SU-DHL-6 (cell line): ENCODE results near the gene SPDEF.

Experiments
- H2AFZ ChIP-seq: fragments of 200-600 bp; sonication (generic); 2 replicates; pipeline ENCODE4 v1.6.1; 2014; ENCODE audit warnings: low read depth, mild to moderate bottlenecking, moderate library complexity, mixed read lengths, antibody characterized with exemption, low read length; ENCODE audit not compliant: severe bottlenecking
- H3F3A ChIP-seq: fragments of 200-600 bp; shearing (Covaris generic); 2 replicates; pipeline ENCODE4 v1.6.0; 2016; ENCODE audit warnings: antibody characterized with exemption, mild to moderate bottlenecking; ENCODE audit not compliant: insufficient read depth
- H3K27ac ChIP-seq: fragments of 200-600 bp; sonication (generic); 2 replicates; pipeline ENCODE4 v1.5.1; 2016; ENCODE audit warnings: low read depth, mild to moderate bottlenecking, low read length, moderate library complexity, mixed read lengths
- H3K27me3 ChIP-seq: fragments of 200-600 bp; sonication (generic), shearing (Covaris generic); 2 replicates; pipeline ENCODE4 v1.6.0; 2014; ENCODE audit warnings: mild to moderate bottlenecking, low read length
- H3K36me3 ChIP-seq: fragments of 200-600 bp; sonication (generic); 2 replicates; pipeline ENCODE4 v1.6.1; 2014; ENCODE audit warnings: mild to moderate bottlenecking, low read length, mixed read lengths
- H3K4me2 ChIP-seq: fragments of 300-600, 200-600 bp; shearing (Covaris generic), sonication (generic); 2 replicates; pipeline ENCODE4 v1.6.0; 2014; ENCODE audit warnings: low read length, low read depth, mild to moderate bottlenecking; ENCODE audit not compliant: poor library complexity, severe bottlenecking
- H3K4me3 ChIP-seq: fragments of 200-600 bp; sonication (generic); 2 replicates; pipeline ENCODE4 v1.5.1; 2014; ENCODE audit warnings: antibody characterized with exemption, low read length, mild to moderate bottlenecking, mixed read lengths; ENCODE audit not compliant: insufficient read depth, poor library complexity, severe bottlenecking
- H3K79me2 ChIP-seq: fragments of 200-600 bp; sonication (generic); 2 replicates; pipeline ENCODE4 v1.6.1; 2014; ENCODE audit warnings: mild to moderate bottlenecking, low read length, moderate library complexity; ENCODE audit not compliant: insufficient read depth
- H3K9ac ChIP-seq: fragments of 200-600 bp; sonication (generic); 2 replicates; pipeline ENCODE4 v1.7.0; 2014; ENCODE audit warnings: mild to moderate bottlenecking, low read length
- H3K9me2 ChIP-seq: fragments of 200-600 bp; sonication (generic); replicated peaks from 2 replicates; pipeline ENCODE4 v1.6.1; 2014; ENCODE audit warnings: low read length; ENCODE audit not compliant: insufficient read depth
- H3K9me3 ChIP-seq: fragments of 200-600 bp; sonication (generic); 2 replicates; pipeline ENCODE4 v1.6.1; 2014; ENCODE audit warnings: low read length, mixed read lengths; ENCODE audit not compliant: insufficient read depth
- H4K20me1 ChIP-seq: fragments of 200-600 bp; sonication (generic); 2 replicates; pipeline ENCODE4 v1.6.1; 2014; ENCODE audit warnings: low read depth, mild to moderate bottlenecking, antibody characterized with exemption, low read length, moderate library complexity, mixed read lengths
- EZH2phosphoT487 ChIP-seq: fragments of 200-600 bp; sonication (generic), shearing (Covaris generic); conservative IDR thresholded peaks from 2 replicates; pipeline ENCODE4 v1.6.1; 2018; ENCODE audit warnings: mild to moderate bottlenecking, antibody characterized with exemption, low read length, moderate library complexity, mixed read lengths
- TF ChIP-seq, protein P1 (sequence below): fragments of 200-600 bp; sonication (generic); IDR thresholded peaks from one replicate; pipeline ENCODE4 v1.5.1; 2017; ENCODE audit warnings: antibody characterized with exemption, mild to moderate bottlenecking, low read length, moderate library complexity; ENCODE audit not compliant: insufficient read depth, poor library complexity, severe bottlenecking

SPDEF gene

DNA sequence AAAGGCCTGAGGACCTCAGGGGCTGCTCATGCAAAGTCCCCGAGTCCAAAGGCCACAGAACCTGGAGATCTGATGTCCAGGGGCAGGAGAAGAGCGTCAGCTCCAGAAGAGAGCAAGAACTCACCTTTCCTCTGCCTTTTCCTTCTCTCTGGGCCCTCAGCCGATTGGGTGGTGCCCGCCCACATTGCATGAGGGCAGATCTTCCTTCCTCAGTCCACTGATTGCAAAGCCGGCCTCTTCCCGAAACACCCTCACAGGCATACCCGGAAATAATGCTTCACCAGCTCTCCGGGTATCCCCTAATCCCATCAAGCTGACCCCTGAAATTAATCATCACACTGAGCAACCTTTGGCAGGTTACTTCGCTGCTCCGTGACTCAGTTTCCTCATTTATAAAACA, 33.4 kb downstream of the SPDEF start:
- Histone ChIP-seq H3K4me2 (no peak overlapping the region), H2AFZ (no peak overlapping the region), H3K27me3 (no peaks in the 10 kb centered on the region), H3K27ac (no peak overlapping the region), H4K20me1 (no peaks in the 10 kb centered on the region), H3K4me3 (no peak overlapping the region), H3F3A (no peaks in the 10 kb centered on the region), H3K9ac (no peak overlapping the region), H3K9me3 (no peaks in the 10 kb centered on the region), H3K79me2 (no peaks in the 10 kb centered on the region), H3K36me3 (no peaks in the 10 kb centered on the region), H3K9me2 (no peaks in the 10 kb centered on the region)
- no peak for TF ChIP-seq EZH2phosphoT487
- TF ChIP-seq, protein P1, sequence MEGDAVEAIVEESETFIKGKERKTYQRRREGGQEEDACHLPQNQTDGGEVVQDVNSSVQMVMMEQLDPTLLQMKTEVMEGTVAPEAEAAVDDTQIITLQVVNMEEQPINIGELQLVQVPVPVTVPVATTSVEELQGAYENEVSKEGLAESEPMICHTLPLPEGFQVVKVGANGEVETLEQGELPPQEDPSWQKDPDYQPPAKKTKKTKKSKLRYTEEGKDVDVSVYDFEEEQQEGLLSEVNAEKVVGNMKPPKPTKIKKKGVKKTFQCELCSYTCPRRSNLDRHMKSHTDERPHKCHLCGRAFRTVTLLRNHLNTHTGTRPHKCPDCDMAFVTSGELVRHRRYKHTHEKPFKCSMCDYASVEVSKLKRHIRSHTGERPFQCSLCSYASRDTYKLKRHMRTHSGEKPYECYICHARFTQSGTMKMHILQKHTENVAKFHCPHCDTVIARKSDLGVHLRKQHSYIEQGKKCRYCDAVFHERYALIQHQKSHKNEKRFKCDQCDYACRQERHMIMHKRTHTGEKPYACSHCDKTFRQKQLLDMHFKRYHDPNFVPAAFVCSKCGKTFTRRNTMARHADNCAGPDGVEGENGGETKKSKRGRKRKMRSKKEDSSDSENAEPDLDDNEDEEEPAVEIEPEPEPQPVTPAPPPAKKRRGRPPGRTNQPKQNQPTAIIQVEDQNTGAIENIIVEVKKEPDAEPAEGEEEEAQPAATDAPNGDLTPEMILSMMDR = no peak

DNA sequence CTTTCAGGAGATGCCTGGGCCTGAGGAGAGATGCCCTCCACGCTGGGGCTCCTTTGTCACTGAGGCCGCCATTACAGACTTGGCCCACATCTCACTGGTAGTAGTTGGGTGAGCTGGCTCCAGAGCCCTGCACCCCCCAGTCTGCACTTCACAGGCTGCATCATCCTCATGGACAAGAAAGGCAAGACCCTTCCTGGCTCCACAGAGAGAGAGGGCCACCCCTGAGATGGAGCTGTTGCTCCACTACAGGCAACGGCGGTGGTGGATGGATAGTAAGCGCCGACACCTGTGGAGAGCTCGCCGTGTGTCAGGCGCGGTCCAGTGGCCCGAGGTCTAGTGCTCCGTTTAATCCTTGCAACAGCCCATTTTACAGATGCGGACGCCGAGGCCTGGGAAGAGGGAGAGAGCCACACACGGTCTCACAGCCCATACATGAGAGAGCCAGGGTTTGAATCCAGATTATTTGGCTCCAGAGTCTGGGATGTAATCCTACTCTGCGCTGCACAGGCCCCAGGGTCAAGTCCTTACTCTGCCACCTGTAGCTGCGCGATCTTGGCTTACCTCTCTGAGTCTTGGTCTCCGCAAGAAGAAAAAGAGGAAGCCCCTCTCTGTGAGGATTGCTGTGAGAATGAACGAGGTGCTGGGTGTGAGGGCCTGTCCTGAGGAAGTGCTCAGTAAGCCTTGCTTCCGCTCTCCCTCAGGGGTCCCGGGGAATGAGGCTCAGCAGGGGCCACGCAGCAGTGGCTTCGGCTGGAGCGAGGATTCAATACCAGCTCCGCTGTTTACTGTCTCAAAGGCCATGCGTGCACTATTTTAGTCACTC, 34.5 kb downstream of the SPDEF start:
- H3K27me3 ChIP-seq = no peaks in the 10 kb centered on the region
- no peak overlapping the region for H3K4me2 ChIP-seq
- H4K20me1 ChIP-seq = no peaks in the 10 kb centered on the region

DNA sequence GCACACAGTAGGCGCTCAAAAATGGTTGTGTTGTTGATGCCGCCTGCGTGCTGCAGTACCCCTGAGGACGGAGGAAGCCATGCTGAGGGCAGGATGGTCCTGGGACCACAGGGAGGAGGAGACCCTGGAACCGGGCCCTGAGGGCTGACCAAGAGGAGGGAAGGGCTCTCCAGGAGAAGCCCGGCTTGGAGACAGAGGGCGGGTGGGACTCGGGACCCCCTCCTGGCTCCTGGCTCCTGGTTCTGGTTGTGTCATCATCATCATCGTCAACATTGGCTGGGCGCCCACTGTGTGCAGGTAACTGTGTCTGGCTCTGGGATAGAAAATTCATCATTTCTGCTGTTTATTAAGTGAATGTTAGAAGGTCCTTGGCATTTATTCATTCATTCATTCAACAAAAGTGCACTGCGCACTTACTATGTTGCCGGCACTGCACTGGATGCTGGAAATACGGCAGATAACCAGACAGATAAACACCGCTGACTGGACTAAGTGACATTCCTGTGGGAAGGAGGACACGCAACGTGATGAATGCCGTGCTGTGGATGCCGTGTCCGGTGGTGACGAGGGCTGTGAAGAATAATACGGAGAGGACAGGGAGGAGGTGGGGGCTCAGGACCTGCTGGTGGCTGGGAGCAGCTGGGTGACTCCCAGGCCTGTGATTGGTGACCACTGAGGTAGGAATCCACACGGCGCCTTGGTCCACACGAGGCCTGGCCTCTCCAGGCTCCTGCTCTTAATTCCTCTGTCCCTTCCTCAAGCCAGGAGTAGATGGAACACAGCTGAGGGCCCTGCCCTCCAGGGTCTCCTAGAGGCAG, 35.3 kb downstream of the SPDEF start:
- Histone ChIP-seq H3K4me2 (no peak overlapping the region), H3K4me3 (no peak overlapping the region), H3F3A (no peaks in the 10 kb centered on the region), H3K36me3 (no peaks in the 10 kb centered on the region), H4K20me1 (no peaks in the 10 kb centered on the region), H3K9me3 (no peaks in the 10 kb centered on the region), H3K27me3 (no peaks in the 10 kb centered on the region), H2AFZ (no peak overlapping the region), H3K79me2 (no peaks in the 10 kb centered on the region), H3K27ac (no peak overlapping the region), H3K9me2 (no peaks in the 10 kb centered on the region), H3K9ac (no peak overlapping the region)
- TF ChIP-seq, protein P1 = no peak
- TF ChIP-seq EZH2phosphoT487 = no peak

More for the DNA sequence above, 34.5 kb downstream of the SPDEF start:
- Histone ChIP-seq H2AFZ (no peak overlapping the region), H3K36me3 (no peaks in the 10 kb centered on the region), H3K9me3 (no peaks in the 10 kb centered on the region), H3K4me3 (no peak overlapping the region), H3K27ac (no peak overlapping the region), H3K9me2 (no peaks in the 10 kb centered on the region), H3K79me2 (no peaks in the 10 kb centered on the region), H3K9ac (no peak overlapping the region), H3F3A (no peaks in the 10 kb centered on the region)
- TF ChIP-seq, protein P1 = no peak
- no peak for TF ChIP-seq EZH2phosphoT487
